GM23248 (cell line): ENCODE results near the gene RPRD1B. TPM values are rescaled to one million over a fixed set of nuclear protein-coding genes. Genes with fewer than 3 reads are reported as not detected.
A peak's percentile ranks its signal among the peaks of the same experiment; 100 is the strongest.

Experiments used
- DNase-seq: peaks from one replicate; pipeline ENCODE4 v3.0.0-alpha.2; 2015
- H2AFZ ChIP-seq: fragments of 200-600 bp; sonication (generic); 2 replicates; pipeline ENCODE4 v1.6.1; 2016; ENCODE audit warnings: antibody characterized with exemption
- H3F3A ChIP-seq: fragments of 200-600 bp; sonication (generic); 2 replicates; pipeline ENCODE4 v1.6.1; 2016; ENCODE audit warnings: mild to moderate bottlenecking, antibody characterized with exemption, mixed run types; ENCODE audit not compliant: insufficient read depth
- H3K27ac ChIP-seq: fragments of 200-600 bp; sonication (generic); 2 replicates; pipeline ENCODE4 v1.5.1; 2016; ENCODE audit warnings: mild to moderate bottlenecking
- H3K27me3 ChIP-seq: fragments of 200-600 bp; sonication (generic); replicated peaks from 2 replicates; pipeline ENCODE4 v1.6.1; 2016; ENCODE audit warnings: mild to moderate bottlenecking; ENCODE audit not compliant: insufficient read depth
- H3K36me3 ChIP-seq: fragments of 200-600 bp; sonication (generic); 2 replicates; pipeline ENCODE4 v1.6.1; 2016; ENCODE audit warnings: low read depth, mild to moderate bottlenecking
- H3K4me1 ChIP-seq: fragments of 200-600 bp; sonication (generic); 2 replicates; pipeline ENCODE4 v1.6.1; 2016; ENCODE audit warnings: mild to moderate bottlenecking; ENCODE audit not compliant: insufficient read depth
- H3K4me2 ChIP-seq: fragments of 200-600 bp; sonication (generic); one replicate; pipeline ENCODE4 v1.6.1; 2016; ENCODE audit warnings: mild to moderate bottlenecking; ENCODE audit not compliant: unreplicated experiment
- H3K4me3 ChIP-seq: fragments of 200-600 bp; sonication (generic); 2 replicates; pipeline ENCODE4 v1.5.1; 2016; ENCODE audit warnings: mild to moderate bottlenecking
- H3K79me2 ChIP-seq: fragments of 200-600 bp; sonication (generic); 2 replicates; pipeline ENCODE4 v1.6.1; 2016; ENCODE audit warnings: mild to moderate bottlenecking; ENCODE audit not compliant: insufficient read depth
- H3K9ac ChIP-seq: fragments of 200-600 bp; sonication (generic); 2 replicates; pipeline ENCODE4 v1.6.1; 2016; ENCODE audit warnings: mild to moderate bottlenecking
- H3K9me2 ChIP-seq: fragments of 200-600 bp; sonication (generic); 2 replicates; pipeline ENCODE4 v1.6.1; 2016; ENCODE audit warnings: mixed run types, mild to moderate bottlenecking, moderate library complexity; ENCODE audit not compliant: insufficient read depth
- H3K9me3 ChIP-seq: fragments of 200-600 bp; sonication (generic); one replicate; pipeline ENCODE4 v1.6.1; 2017; ENCODE audit warnings: low read depth
- H4K20me1 ChIP-seq: fragments of 200-600 bp; sonication (generic); 2 replicates; pipeline ENCODE4 v1.6.0; 2016; ENCODE audit not compliant: insufficient read depth
- EZH2 ChIP-seq: fragments of 200-600 bp; sonication (generic); IDR thresholded peaks from 2 replicates; pipeline ENCODE4 v1.6.1; 2018; ENCODE audit warnings: antibody characterized with exemption, mild to moderate bottlenecking; ENCODE audit not compliant: insufficient read depth, poor library complexity, severe bottlenecking
- EZH2phosphoT487 ChIP-seq: fragments of 200-600 bp; sonication (generic); IDR thresholded peaks from 2 replicates; pipeline ENCODE4 v1.6.1; 2018; ENCODE audit warnings: antibody characterized with exemption, moderate library complexity, mild to moderate bottlenecking, low read depth; ENCODE audit not compliant: insufficient read depth
- WGBS, 2 experiments: methylation state at CpG; one replicate each; pipeline ENCODE4 v1.1.6; 2015 to 2017; ENCODE audit warnings: low lambda C conversion rate in 2 of 2, low coverage in 1 of 2; ENCODE audit errors: missing lambda C conversion rate in 2 of 2; 5-methylcytosine and 5-hydroxymethylcytosine counted together
- in situ Hi-C: fragments of 300-500 bp; cut with MboI; formaldehyde crosslinking; loops from 2 replicates; pipeline ENCODE4 v1.15.0; 2020
- polyA plus RNA-seq: library from polyadenylated mRNA; unstranded; fragments of >200 nt; fragmentation: Nextera tagmentation; extraction: Ambion mirVana; gene quantifications from 2 replicates; pipeline ENCODE4 v1.2.1, GENCODE V29; 2016
- total RNA-seq: library from RNA; depleted of rRNA; stranded (reverse); fragments of >200 nt; shearing (Covaris generic); gene quantifications from 2 replicates; pipeline ENCODE4 v1.2.3, GENCODE V29; 2014

The RPRD1B gene
- total and polyA plus RNA-seq, 2 experiments from 2014 or later = 13.5 to 15.6 TPM

GRCh38 chr20:38031957-38032356 lies 1.6 kb upstream of the RPRD1B start:
- 97% methylated on average over 3 of the region's 3 CpGs for WGBS, 2 experiments
- Histone ChIP-seq H3K36me3 (peaks cover 4% of the 10 kb centered on the region; the same call in 1 of the 2 replicates), H3K9ac (no peak overlapping the region), H4K20me1 (no peaks in the 10 kb centered on the region), H3K4me2 (peak overlapping the region; percentile 98), H3K9me3 (no peaks in the 10 kb centered on the region), H3K9me2 (no peaks in the 10 kb centered on the region), H3K27me3 (no peaks in the 10 kb centered on the region), H2AFZ (no peak overlapping the region), H3K79me2 (peaks cover 98% of the 10 kb centered on the region), H3F3A (no peaks in the 10 kb centered on the region), H3K4me3 (peak overlapping the region; percentile 97; the same call in 1 of the 2 replicates), H3K27ac (no peak overlapping the region), H3K4me1 (peaks cover 17% of the 10 kb centered on the region)
- TF ChIP-seq EZH2phosphoT487 (no peak), EZH2 (no peak)
- in situ Hi-C loops = no loop called here
- DNase-seq = no peak

GRCh38 chr20:38032585-38033329 lies 789 bp upstream of the RPRD1B start:
- Histone ChIP-seq H3K79me2 (peaks cover 98% of the 10 kb centered on the region), H3K4me2 (peak overlapping the region; percentile 98), H3K36me3 (peaks cover 4% of the 10 kb centered on the region; the same call in 1 of the 2 replicates), H3K27me3 (no peaks in the 10 kb centered on the region), H3K9me2 (no peaks in the 10 kb centered on the region), H3K27ac (peak overlapping the region; percentile 74), H3K4me3 (peak overlapping the region; percentile 97), H3K9ac (peak overlapping the region; percentile 97), H2AFZ (peak overlapping the region; percentile 96), H4K20me1 (no peaks in the 10 kb centered on the region), H3F3A (no peaks in the 10 kb centered on the region), H3K4me1 (peaks cover 17% of the 10 kb centered on the region), H3K9me3 (no peaks in the 10 kb centered on the region)
- 27 to 30% methylated on average over 28 of the region's 28 CpGs for WGBS, 2 experiments
- no peak for TF ChIP-seq EZH2
- TF ChIP-seq EZH2phosphoT487 = no peak
- peak; percentile 42 for DNase-seq
- in situ Hi-C loops = no loop called here

- Histone ChIP-seq H3K27ac (peak overlapping the region; percentile 74), H2AFZ (peak overlapping the region; percentile 96), H3K4me2 (peak overlapping the region; percentile 98), H3K79me2 (peaks cover 98% of the 10 kb centered on the region), H3K36me3 (peaks cover 4% of the 10 kb centered on the region; the same call in 1 of the 2 replicates), H3K4me1 (peaks cover 17% of the 10 kb centered on the region), H4K20me1 (no peaks in the 10 kb centered on the region), H3K27me3 (no peaks in the 10 kb centered on the region), H3F3A (no peaks in the 10 kb centered on the region), H3K9me3 (no peaks in the 10 kb centered on the region), H3K9me2 (no peaks in the 10 kb centered on the region), H3K4me3 (peak overlapping the region; percentile 97), H3K9ac (peak overlapping the region; percentile 97)
- no peak for TF ChIP-seq EZH2
- no peak for TF ChIP-seq EZH2phosphoT487
- peak; percentile 51 for DNase-seq
- 3 to 7% methylated on average over 14 of the region's 14 CpGs for WGBS, 2 experiments
- in situ Hi-C loops = no loop called here
Measured at GRCh38 chr20:38034108-38034649, 633 bp downstream of the RPRD1B start.

GRCh38 chr20:38034961-38035360 lies 1.4 kb downstream of the RPRD1B start:
- in situ Hi-C loops = no loop called here

More at GRCh38 chr20:38034961-38035360, 1.4 kb downstream of the RPRD1B start:
- no peaks in the 10 kb centered on the region for H3F3A ChIP-seq
- peak overlapping the region; percentile 98 for H3K4me2 ChIP-seq
- peaks cover 98% of the 10 kb centered on the region for H3K79me2 ChIP-seq
- peak; percentile 51 for DNase-seq
- H2AFZ ChIP-seq = no peak overlapping the region
- peaks cover 17% of the 10 kb centered on the region for H3K4me1 ChIP-seq
- H3K27me3 ChIP-seq = no peaks in the 10 kb centered on the region
- 47 to 48% methylated on average over 6 of the region's 6 CpGs for WGBS, 2 experiments
- H4K20me1 ChIP-seq = no peaks in the 10 kb centered on the region
- H3K9me3 ChIP-seq = no peaks in the 10 kb centered on the region
- H3K36me3 ChIP-seq = peaks cover 5% of the 10 kb centered on the region; the same call in 1 of the 2 replicates
- TF ChIP-seq EZH2 (no peak), EZH2phosphoT487 (no peak)
- peak overlapping the region; percentile 97 for H3K9ac ChIP-seq
- H3K9me2 ChIP-seq = no peaks in the 10 kb centered on the region
- peak overlapping the region; percentile 74; the same call in 1 of the 2 replicates for H3K27ac ChIP-seq
- H3K4me3 ChIP-seq = peak overlapping the region; percentile 97
